Body of pancreas (tissue), 4 donors: ENCODE results near the gene ZNF804B. TPM values are rescaled to one million over a fixed set of nuclear protein-coding genes. Genes with fewer than 3 reads are reported as not detected.

Source experiments
- ATAC-seq: fragments of 150-250 bp; one replicate; pipeline ENCODE4 v1.9.1; 2016
- DNase-seq, 4 donors: peaks; one replicate each; pipeline ENCODE4 v3.0.0-alpha.2; 2019
- H3K27ac ChIP-seq, 4 donors: fragments of 200-600 bp; sonication (generic); 1 replicate in 3 of 4; 2 replicates in 1 of 4; pipeline versions ENCODE4 v1.5.1 to v1.6.1; 2016 to 2019; ENCODE audit warnings: mild to moderate bottlenecking in 1 of 4, mixed read lengths in 1 of 4, moderate library complexity in 1 of 4
- H3K27me3 ChIP-seq, 2 donors: fragments of 200-600 bp; sonication (generic); one replicate each; pipeline ENCODE4 v1.6.0; 2016; ENCODE audit warnings: mild to moderate bottlenecking in 1 of 2
- H3K36me3 ChIP-seq, 2 donors: fragments of 200-600 bp; sonication (generic); replicated peaks in 1 of 2; 2 replicates each; pipeline ENCODE4 v1.5.1; 2016; ENCODE audit warnings: low read depth in 2 of 2; ENCODE audit not compliant: insufficient read depth in 1 of 2
- H3K4me1 ChIP-seq: fragments of 200-600 bp; sonication (generic); one replicate; pipeline ENCODE4 v1.6.0; 2016
- H3K4me3 ChIP-seq, 2 donors: fragments of 200-600 bp; sonication (generic); 1 replicate in 1 of 2; 2 replicates in 1 of 2; pipeline ENCODE4 v1.5.1; 2016 to 2019
- H3K9me3 ChIP-seq, 3 donors: fragments of 200-600 bp; sonication (generic); 1 replicate in 2 of 3; 2 replicates in 1 of 3; pipeline ENCODE4 v1.5.1; 2016
- POLR2A ChIP-seq, 3 donors: fragments of 450-650 bp; IDR thresholded peaks; one replicate each; pipeline ENCODE4 v1.6.1; 2016; ENCODE audit warnings: antibody characterized with exemption in 3 of 3, mild to moderate bottlenecking in 2 of 3
- WGBS, 2 donors: methylation state at CpG; one replicate each; pipeline ENCODE4 v1.1.5; 2017; 5-methylcytosine and 5-hydroxymethylcytosine counted together
- intact Hi-C: fragments of 100-400 bp; cut with DNase I; formaldehyde crosslinking; loops from one replicate; pipeline ENCODE4 v1.15.1; 2023
- total RNA-seq, 2 donors: library from RNA; depleted of rRNA; stranded (reverse); fragments of >200 nt; gene quantifications; one replicate each; pipeline ENCODE4 v1.1.0, GENCODE V29; 2016
- TF ChIP-seq, protein P1 (sequence below), 7 experiments: fragments of 450-650 bp in 4 of 7; fragments of 200-600 bp in 3 of 7; sonication (generic) in 3 of 7; IDR thresholded peaks; one replicate each; pipeline ENCODE4 v1.5.1; 2016 to 2019; ENCODE audit warnings: antibody characterized with exemption in 7 of 7

The ZNF804B gene
- total RNA-seq, result 1 to 10 TPM in 1 of 2 donors, under 1 TPM in 1; under 0.01 to 4.9 TPM

DNA sequence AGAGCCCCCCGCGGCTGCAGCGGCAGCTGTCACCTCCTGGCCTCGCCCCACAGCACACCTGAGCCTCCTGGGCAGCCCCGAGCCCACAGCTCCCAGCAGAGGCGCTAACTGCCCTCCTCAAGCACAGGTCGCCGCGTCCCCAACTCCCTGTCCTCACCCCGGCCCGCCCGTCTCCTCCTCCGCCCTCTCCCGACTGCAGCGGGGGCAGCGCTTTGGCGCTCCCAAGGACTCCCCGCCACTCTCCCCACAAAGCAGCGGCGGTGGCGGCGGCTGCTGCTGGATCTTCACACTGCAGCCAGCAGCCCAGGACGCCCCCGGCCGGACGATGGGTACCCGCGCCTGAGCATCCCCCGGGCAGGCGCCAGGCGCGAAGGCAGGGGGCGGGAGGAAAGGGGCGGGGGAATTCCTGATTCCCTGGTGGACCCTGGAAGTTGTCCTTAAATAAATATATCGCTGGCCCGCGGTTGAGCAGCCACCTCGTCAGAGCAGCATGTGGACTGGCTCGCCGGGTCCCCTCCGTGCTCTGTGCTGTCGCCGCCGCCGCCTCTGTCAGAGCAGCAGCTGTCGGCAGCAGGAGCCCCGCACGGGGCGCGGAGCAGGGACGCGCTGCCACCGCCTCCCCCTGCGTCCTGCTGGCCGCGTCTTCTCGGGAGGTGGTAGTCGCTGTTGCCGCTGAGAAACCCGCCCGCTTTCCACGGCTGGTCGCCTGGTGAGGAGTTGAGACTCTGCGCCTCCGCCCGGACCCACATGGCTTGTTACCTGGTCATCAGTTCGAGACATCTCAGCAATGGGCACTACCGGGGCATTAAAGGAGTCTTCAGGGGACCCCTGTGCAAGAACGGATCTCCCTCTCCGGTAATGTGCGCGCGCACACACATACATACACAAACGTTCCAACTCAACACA lies at the start of gene ZNF804B:
Gene ZNF804B, plus strand, starts transcription at position 471 of the 906 bp plus-strand sequence. Its CDS starts 277 bp downstream, at position 748.
- Histone ChIP-seq H3K36me3 (no peaks in the 10 kb centered on the region), H3K9me3 (no peaks in the 10 kb centered on the region), H3K4me3 (peak within 1 kb of the TSS; percentile 28 to 41), H3K4me1 (peaks cover 17% of the 10 kb centered on the region), H3K27me3 (peaks cover 3 to 10% of the 10 kb centered on the region in 2 donors), H3K27ac (peak within 1 kb of the TSS in 3 of 4 donors; percentile 60 to 70 (median 68))
- 1 to 4% methylated on average over 22 to 72 of the region's 74 CpGs for WGBS, 2 donors
- DNase-seq, result peak; percentile 39 to 69 (median 58)
- TF ChIP-seq POLR2A (IDR thresholded peaks at IDR 0.05), result peak in 2 of 3 donors; percentile 41 to 54
- TF ChIP-seq, protein P1, sequence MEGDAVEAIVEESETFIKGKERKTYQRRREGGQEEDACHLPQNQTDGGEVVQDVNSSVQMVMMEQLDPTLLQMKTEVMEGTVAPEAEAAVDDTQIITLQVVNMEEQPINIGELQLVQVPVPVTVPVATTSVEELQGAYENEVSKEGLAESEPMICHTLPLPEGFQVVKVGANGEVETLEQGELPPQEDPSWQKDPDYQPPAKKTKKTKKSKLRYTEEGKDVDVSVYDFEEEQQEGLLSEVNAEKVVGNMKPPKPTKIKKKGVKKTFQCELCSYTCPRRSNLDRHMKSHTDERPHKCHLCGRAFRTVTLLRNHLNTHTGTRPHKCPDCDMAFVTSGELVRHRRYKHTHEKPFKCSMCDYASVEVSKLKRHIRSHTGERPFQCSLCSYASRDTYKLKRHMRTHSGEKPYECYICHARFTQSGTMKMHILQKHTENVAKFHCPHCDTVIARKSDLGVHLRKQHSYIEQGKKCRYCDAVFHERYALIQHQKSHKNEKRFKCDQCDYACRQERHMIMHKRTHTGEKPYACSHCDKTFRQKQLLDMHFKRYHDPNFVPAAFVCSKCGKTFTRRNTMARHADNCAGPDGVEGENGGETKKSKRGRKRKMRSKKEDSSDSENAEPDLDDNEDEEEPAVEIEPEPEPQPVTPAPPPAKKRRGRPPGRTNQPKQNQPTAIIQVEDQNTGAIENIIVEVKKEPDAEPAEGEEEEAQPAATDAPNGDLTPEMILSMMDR (IDR thresholded peaks at IDR 0.05), result peak in 3 of 7 experiments; percentile 14 to 22 (median 20)
- ATAC-seq, result peak; percentile 81
- intact Hi-C loops, result no loop called here

DNA sequence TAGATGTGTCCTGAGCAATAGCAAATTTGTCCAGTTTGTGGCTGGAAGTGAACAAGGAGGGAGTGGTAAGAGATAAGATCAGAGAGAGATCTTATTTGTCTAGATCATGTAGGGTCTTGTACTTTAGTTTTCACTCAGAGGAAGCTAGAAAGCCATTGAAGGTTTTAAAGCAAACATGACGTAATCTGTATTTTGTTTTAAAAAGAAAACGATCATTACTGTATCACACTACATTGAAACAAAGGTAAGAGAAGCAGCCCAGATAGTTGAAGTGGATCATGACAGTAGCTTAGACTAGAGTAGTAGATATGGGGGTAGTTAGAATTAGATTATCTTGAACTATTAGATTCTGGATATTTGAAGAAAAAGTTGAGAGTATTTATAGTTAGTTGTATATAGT lies 23.6 kb upstream of the ZNF804B start:
- Histone ChIP-seq H3K27me3 (no peaks in the 10 kb centered on the region), H3K27ac (no peak overlapping the region), H3K4me3 (no peak overlapping the region), H3K36me3 (no peaks in the 10 kb centered on the region), H3K9me3 (no peaks in the 10 kb centered on the region), H3K4me1 (no peaks in the 10 kb centered on the region)
- 76 to 80% methylated on average over 2 of the region's 2 CpGs for WGBS, 2 donors
- DNase-seq (no peak), ATAC-seq (no peak)
- TF ChIP-seq, protein P1 (IDR thresholded peaks at IDR 0.05), result no peak
- no peak for TF ChIP-seq POLR2A (IDR thresholded peaks at IDR 0.05)
- intact Hi-C loops, result no loop called here

DNA sequence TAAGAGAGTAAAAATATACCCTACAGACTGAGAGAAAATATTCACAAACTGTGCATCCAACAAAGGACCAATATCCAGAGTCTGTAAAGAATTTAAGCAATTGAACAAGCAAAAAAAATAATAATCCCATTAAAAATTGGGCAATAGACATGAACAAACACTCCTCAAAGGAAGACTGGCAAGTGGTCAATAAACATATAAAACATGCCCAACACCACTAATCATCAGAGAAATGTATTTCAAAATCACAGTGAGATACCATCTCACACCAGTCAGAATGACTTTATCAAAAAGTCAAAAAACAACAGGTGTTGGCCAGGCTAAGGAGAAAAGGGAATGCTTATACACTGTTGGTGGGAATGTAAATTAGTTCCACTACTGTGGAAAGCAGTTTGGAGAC lies 21.9 kb upstream of the ZNF804B start:
- intact Hi-C loops, result no loop called here
- ATAC-seq (no peak), DNase-seq (no peak)
- no peak overlapping the region for H3K4me3 ChIP-seq
- H3K4me1 ChIP-seq, result no peaks in the 10 kb centered on the region
- TF ChIP-seq POLR2A (IDR thresholded peaks at IDR 0.05), result no peak
- TF ChIP-seq, protein P1 (IDR thresholded peaks at IDR 0.05), result no peak
- no peaks in the 10 kb centered on the region for H3K27me3 ChIP-seq
- H3K27ac ChIP-seq, result no peak overlapping the region
- no peaks in the 10 kb centered on the region for H3K36me3 ChIP-seq
- no peaks in the 10 kb centered on the region for H3K9me3 ChIP-seq

DNA sequence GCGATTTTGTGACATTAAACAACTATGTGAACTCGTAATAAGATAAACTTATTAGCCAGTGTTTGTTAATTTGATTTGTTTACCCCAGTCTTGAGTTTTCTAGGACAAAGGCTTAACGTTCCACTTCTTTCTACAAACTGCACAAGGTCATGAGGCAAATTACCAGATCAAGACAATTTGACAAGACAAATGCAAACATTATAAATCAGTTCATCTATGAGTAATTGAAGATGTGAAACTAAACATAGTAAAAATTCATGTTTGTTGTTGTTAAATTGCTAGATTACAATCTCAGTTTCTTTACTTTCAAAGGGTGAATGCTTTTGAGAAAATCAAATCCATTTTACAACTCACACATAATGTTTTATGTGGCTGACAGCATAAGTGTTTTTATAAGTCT lies 13.4 kb upstream of the ZNF804B start:
- intact Hi-C loops, result no loop called here
- ATAC-seq (no peak), DNase-seq (no peak)
- TF ChIP-seq, protein P1 (IDR thresholded peaks at IDR 0.05), result no peak
- no peak for TF ChIP-seq POLR2A (IDR thresholded peaks at IDR 0.05)
- WGBS, 2 donors, result 30 to 45% methylated on average over 3 of the region's 3 CpGs
- H3K27ac ChIP-seq, result no peak overlapping the region
- no peaks in the 10 kb centered on the region for H3K9me3 ChIP-seq
- H3K4me1 ChIP-seq, result no peaks in the 10 kb centered on the region
- H3K27me3 ChIP-seq, result no peaks in the 10 kb centered on the region
- H3K36me3 ChIP-seq, result no peaks in the 10 kb centered on the region
- H3K4me3 ChIP-seq, result no peak overlapping the region
